Esophagus muscularis mucosa (tissue), 4 donors: ENCODE measurements around the gene LTA4H. TPM values are rescaled to one million over a fixed set of nuclear protein-coding genes. Genes with fewer than 3 reads are reported as not detected.

ENCODE experiments used
- DNase-seq: peaks from one replicate; pipeline ENCODE4 v3.0.0-alpha.2; 2017; ENCODE audit errors: extremely low spot score
- H3K27ac ChIP-seq, 4 donors: fragments of 200-600 bp; sonication (generic); replicated peaks in 1 of 4; 1 replicate in 3 of 4; 2 replicates in 1 of 4; pipeline ENCODE4 v1.5.1; 2016 to 2019; ENCODE audit warnings: mild to moderate bottlenecking in 1 of 4
- H3K27me3 ChIP-seq, 4 donors: fragments of 200-600 bp; sonication (generic); one replicate each; pipeline versions ENCODE4 v1.5.1 to v1.6.0; 2016 to 2019
- H3K36me3 ChIP-seq, 4 donors: fragments of 200-600 bp; sonication (generic); one replicate each; pipeline ENCODE4 v1.5.1; 2016 to 2019
- H3K4me1 ChIP-seq, 4 donors: fragments of 200-600 bp; sonication (generic); one replicate each; pipeline ENCODE4 v1.5.1; 2016 to 2019
- H3K4me3 ChIP-seq, 4 donors: fragments of 200-600 bp; sonication (generic); 1 replicate in 2 of 4; 2 replicates in 2 of 4; pipeline ENCODE4 v1.5.1; 2016 to 2019; ENCODE audit warnings: mild to moderate bottlenecking in 4 of 4, moderate library complexity in 1 of 4
- H3K9me3 ChIP-seq, 4 donors: fragments of 200-600 bp; sonication (generic); 1 replicate in 3 of 4; 2 replicates in 1 of 4; pipeline ENCODE4 v1.5.1; 2016 to 2019
- CTCF ChIP-seq, 3 experiments: fragments of 200-600 bp in 2 of 3; fragments of 450-650 bp in 1 of 3; sonication (generic) in 2 of 3; IDR thresholded peaks; one replicate each; pipeline ENCODE4 v1.5.1; 2017 to 2019; ENCODE audit warnings: antibody characterized with exemption in 3 of 3, mild to moderate bottlenecking in 2 of 3, moderate library complexity in 1 of 3
- EP300 ChIP-seq: sonication (generic); formaldehyde crosslinking; IDR thresholded peaks from one replicate; pipeline ENCODE4 v1.6.1; 2017; ENCODE audit warnings: antibody characterized with exemption
- POLR2A ChIP-seq: fragments of 450-650 bp; IDR thresholded peaks from one replicate; pipeline ENCODE4 v1.6.1; 2017; ENCODE audit warnings: antibody characterized with exemption, moderate library complexity, mild to moderate bottlenecking, low read depth
- POLR2AphosphoS5 ChIP-seq, 2 donors: sonication (generic); formaldehyde crosslinking; IDR thresholded peaks; one replicate each; pipeline ENCODE4 v1.6.1; 2017; ENCODE audit warnings: antibody characterized with exemption in 2 of 2
- WGBS: methylation state at CpG from one replicate; pipeline ENCODE4 v1.1.5; 2018; 5-methylcytosine and 5-hydroxymethylcytosine counted together
- intact Hi-C: fragments of 100-400 bp; cut with DNase I; formaldehyde crosslinking; loops from one replicate; pipeline ENCODE4 v1.15.1; 2023
- total RNA-seq, 4 donors: library from RNA; depleted of rRNA; stranded (reverse); fragments of >200 nt; gene quantifications; one replicate each; pipeline versions ENCODE4 v1.1.0 to v1.2.1, GENCODE V29; 2016

The LTA4H gene
- total RNA-seq: 10 to 100 TPM; 47.8 to 75.0 (median 64.5) TPM

DNA sequence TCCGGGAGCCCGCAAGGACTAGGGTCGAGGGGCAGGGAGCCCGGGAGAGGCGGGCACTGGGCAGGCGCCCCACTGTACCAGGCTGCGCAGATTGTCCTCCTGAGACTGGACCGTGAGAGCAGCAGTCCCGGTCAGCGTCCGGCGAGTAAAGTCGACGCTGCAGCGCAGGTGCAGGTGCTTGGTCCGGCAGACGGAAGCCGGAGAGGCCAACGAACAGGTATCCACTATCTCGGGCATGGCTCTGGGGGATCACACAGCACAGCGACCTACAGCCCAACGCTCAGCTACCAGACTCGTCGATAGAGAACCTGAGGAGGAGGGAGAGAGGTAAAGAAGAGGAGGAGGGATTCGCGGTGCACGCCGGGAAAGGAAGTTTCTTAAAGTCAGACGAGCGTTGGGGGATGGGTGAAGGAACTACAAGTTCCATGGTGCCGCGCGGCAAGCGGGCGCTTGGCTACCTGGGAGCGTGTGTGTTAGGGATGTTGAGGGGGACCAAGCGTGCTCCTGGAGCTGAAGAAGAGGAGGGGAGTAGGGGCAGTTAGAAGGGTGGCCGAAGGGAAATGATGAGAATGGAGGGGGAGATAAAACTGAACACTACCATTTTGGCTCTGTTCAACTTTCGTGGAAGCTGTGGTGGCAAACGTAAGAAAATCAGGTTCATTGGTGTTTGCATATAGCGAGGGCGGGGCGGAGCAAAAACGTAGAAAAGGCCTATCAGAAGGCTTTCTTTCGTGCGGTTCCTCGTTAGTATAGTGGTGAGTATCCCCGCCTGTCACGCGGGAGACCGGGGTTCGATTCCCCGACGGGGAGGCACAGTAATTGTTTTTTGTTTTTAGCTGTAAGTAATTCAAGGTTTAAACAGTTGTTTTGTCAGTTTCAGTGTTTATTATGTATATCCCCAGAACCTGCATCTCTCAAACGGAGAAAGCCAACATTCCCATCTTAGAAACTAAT, at the start of gene LTA4H:
Gene LTA4H, minus strand, starts transcription at position 305 of the 954 bp plus-strand sequence. Its CDS starts 68 bp downstream, at position 237.
- no peaks in the 10 kb centered on the region for H3K27me3 ChIP-seq
- WGBS: under 1% methylated on average over 36 of the region's 55 CpGs
- H3K4me1 ChIP-seq: peaks cover 13 to 34% (median 31%) of the 10 kb centered on the region in 4 donors
- peak within 1 kb of the TSS; percentile 79 to 94 (median 90) for H3K27ac ChIP-seq
- peak; percentile 21 for TF ChIP-seq POLR2A
- peak; percentile 92 to 95 for TF ChIP-seq POLR2AphosphoS5 (IDR thresholded peaks at IDR 0.05)
- TF ChIP-seq EP300: no peak
- H3K9me3 ChIP-seq: no peaks in the 10 kb centered on the region
- intact Hi-C loops: loop anchor here (10.0 kb wide), 1 partner anchor 369 kb away; the partner anchor contains the start of gene CDK17
- DNase-seq: peak; percentile 100
- H3K36me3 ChIP-seq: no peaks in the 10 kb centered on the region
- H3K4me3 ChIP-seq: peak within 1 kb of the TSS; percentile 73 to 96 (median 78)

DNA sequence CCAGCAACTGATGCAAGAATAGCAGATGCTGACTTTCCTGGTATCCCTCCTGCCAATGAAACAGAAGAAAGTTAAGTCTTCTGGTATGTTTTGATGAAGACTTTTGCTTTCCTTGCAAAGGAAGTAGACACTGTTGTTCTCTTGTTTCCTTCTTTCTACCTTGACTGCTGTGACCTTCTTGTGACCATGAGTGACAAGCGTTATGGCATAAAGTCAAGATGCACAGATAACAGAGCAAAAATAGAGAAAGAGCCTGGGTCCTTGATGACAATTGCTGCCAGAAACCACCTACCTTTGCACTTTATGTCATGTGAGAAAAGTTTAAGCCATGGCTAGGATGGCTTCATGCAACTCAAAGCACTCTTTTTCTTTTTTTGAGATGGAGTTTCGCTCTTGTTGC, 49.2 kb upstream of the LTA4H start:
- no peak for DNase-seq
- H3K36me3 ChIP-seq: no peaks in the 10 kb centered on the region
- TF ChIP-seq POLR2A (no peak), EP300 (no peak), POLR2AphosphoS5 (IDR thresholded peaks at IDR 0.05) (no peak), CTCF (IDR thresholded peaks at IDR 0.05) (no peak)
- H3K4me1 ChIP-seq: peaks cover 0 to 2% (median 0%) of the 10 kb centered on the region in 4 donors
- WGBS: 89% methylated on average over 2 of the region's 2 CpGs
- H3K27me3 ChIP-seq: no peaks in the 10 kb centered on the region
- H3K4me3 ChIP-seq: no peak overlapping the region
- H3K27ac ChIP-seq: no peak overlapping the region
- intact Hi-C loops: no loop called here
- H3K9me3 ChIP-seq: no peaks in the 10 kb centered on the region

DNA sequence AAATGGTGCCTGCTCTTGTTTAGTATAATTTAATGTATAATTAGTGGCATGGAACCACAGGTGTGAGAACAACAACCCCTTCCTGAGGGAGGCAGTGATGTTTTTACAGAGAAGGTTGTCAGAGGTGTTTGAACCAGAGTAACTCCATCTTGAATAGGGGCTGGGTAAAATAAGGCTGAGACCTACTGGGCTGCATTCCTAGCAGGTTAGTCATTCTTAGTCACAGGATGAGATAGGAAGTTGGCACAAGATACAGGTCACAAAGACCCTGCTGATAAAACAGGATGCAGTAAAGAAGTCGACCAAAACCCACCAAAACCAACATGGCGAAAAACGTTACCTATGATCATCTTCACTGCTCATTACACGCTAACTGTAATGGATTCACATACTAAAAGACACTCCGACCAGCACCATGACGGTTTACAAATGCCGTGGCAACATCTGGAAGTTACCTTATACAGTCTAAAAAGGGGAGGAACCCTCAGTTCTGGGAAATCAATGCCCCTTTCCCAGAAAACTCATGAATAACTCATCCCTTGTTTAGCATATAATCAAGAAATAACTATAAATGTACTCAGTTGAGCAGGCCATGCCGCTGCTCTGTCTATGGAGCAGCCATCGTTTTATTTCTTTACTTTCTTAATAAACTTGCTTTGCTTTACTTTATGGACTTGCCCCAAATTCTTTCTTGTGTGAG, 47.8 kb upstream of the LTA4H start:
- peaks cover 12 to 17% (median 13%) of the 10 kb centered on the region in 4 donors for H3K4me1 ChIP-seq
- TF ChIP-seq POLR2AphosphoS5 (IDR thresholded peaks at IDR 0.05) (no peak), POLR2A (no peak), EP300 (no peak), CTCF (IDR thresholded peaks at IDR 0.05) (no peak)
- 93% methylated on average over 9 of the region's 9 CpGs for WGBS
- H3K36me3 ChIP-seq: no peaks in the 10 kb centered on the region
- intact Hi-C loops: no loop called here
- no peak overlapping the region for H3K27ac ChIP-seq
- no peaks in the 10 kb centered on the region for H3K9me3 ChIP-seq
- DNase-seq: no peak
- H3K27me3 ChIP-seq: no peaks in the 10 kb centered on the region
- H3K4me3 ChIP-seq: no peak overlapping the region

GRCh38 chr12:96081596-96081995, 46.2 kb upstream of the LTA4H start:
- WGBS: 82% methylated on average over 3 of the region's 3 CpGs

More at GRCh38 chr12:96081596-96081995, 46.2 kb upstream of the LTA4H start:
- no peak overlapping the region for H3K27ac ChIP-seq
- no peak for TF ChIP-seq EP300
- TF ChIP-seq POLR2AphosphoS5 (IDR thresholded peaks at IDR 0.05): no peak
- TF ChIP-seq CTCF (IDR thresholded peaks at IDR 0.05): no peak
- TF ChIP-seq POLR2A: no peak
- H3K4me3 ChIP-seq: no peak overlapping the region
- no peaks in the 10 kb centered on the region for H3K36me3 ChIP-seq
- no peak for DNase-seq
- no peaks in the 10 kb centered on the region for H3K27me3 ChIP-seq
- intact Hi-C loops: no loop called here
- peaks cover 13 to 22% (median 18%) of the 10 kb centered on the region in 4 donors for H3K4me1 ChIP-seq
- no peaks in the 10 kb centered on the region for H3K9me3 ChIP-seq
